GM19099 (cell line): Measurements from ENCODE around the gene XIRP1.

Experiments
- POLR2A ChIP-seq: IDR thresholded peaks from 3 replicates; pipeline ENCODE4 v1.6.1; 2011; ENCODE audit warnings: low read depth; ENCODE audit not compliant: insufficient read length; ENCODE audit errors: extremely low read depth

XIRP1 gene

GRCh38 chr3:39136533-39137434 lies 55.6 kb downstream of the XIRP1 start:
- no peak for TF ChIP-seq POLR2A

GRCh38 chr3:39135170-39135805 lies 57.1 kb downstream of the XIRP1 start:
- no peak for TF ChIP-seq POLR2A

- TF ChIP-seq POLR2A, result no peak
These were observed 58.1 kb downstream of the XIRP1 start for GRCh38 chr3:39134305-39134704.

GRCh38 chr3:39133822-39134221 lies 58.6 kb downstream of the XIRP1 start:
- TF ChIP-seq POLR2A, result no peak
